GM23338 (cell line): ENCODE results near the gene MACF1.

ENCODE experiments used
- CREB1 ChIP-seq: fragments of 250-450 bp; sonication (Bioruptor Pico); IDR thresholded peaks from 2 replicates; pipeline ENCODE4 v1.5.0; 2020; ENCODE audit warnings: low read depth, mild to moderate bottlenecking, moderate library complexity
- CTCF ChIP-seq, 2 experiments: fragments of 200-600 bp in 1 of 2; sonication (generic) in 1 of 2; conservative IDR thresholded peaks; 2 replicates each; pipeline versions ENCODE4 v1.5.1 to v1.6.1; 2016 to 2017; ENCODE audit warnings: antibody characterized with exemption in 2 of 2, low read depth in 2 of 2, mild to moderate bottlenecking in 2 of 2, moderate library complexity in 1 of 2
- POLR2AphosphoS5 ChIP-seq: IDR thresholded peaks from 2 replicates; pipeline ENCODE4 v1.6.1; 2016; ENCODE audit warnings: antibody characterized with exemption, low read depth
- ZNF331 ChIP-seq: fragments of 250-450 bp; sonication (Bioruptor Pico); IDR thresholded peaks from 2 replicates; pipeline ENCODE4 v1.5.0; 2020; ENCODE audit warnings: low read depth, mild to moderate bottlenecking, moderate library complexity

- TF ChIP-seq CTCF (conservative IDR thresholded peaks at IDR 0.05; ENCODE audit: low read depth in 2 of 2) = no peak
- TF ChIP-seq POLR2AphosphoS5 = no peak
- TF ChIP-seq ZNF331 = no peak
- no peak for TF ChIP-seq CREB1 (CRISPR knock-in tag)
Measured at GRCh38 chr1:39230261-39231190, 26.0 kb downstream of the MACF1 start.
